ENCODE results near the gene RXRB.

DNA sequence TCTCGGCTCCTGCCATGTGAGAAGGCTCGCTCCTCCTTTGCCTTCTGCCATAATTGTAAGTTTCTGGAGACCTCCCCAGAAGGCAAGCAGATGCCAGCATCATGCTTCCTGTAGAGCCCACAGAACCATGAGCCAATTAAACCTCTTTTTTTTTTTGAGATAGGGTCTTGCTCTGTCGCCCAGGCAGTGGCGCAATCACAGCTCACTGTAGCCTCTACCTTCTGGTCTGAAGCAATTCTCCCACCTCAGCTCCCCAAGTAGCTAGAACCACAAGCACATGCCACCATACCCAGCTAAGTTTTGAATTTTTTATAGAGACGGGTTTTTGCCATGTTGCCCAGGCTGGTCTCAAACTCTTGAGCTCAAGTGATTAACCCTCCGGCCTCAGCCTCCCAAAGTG, 36.4 kb upstream of the RXRB start:
- TF ChIP-seq, protein P1, sequence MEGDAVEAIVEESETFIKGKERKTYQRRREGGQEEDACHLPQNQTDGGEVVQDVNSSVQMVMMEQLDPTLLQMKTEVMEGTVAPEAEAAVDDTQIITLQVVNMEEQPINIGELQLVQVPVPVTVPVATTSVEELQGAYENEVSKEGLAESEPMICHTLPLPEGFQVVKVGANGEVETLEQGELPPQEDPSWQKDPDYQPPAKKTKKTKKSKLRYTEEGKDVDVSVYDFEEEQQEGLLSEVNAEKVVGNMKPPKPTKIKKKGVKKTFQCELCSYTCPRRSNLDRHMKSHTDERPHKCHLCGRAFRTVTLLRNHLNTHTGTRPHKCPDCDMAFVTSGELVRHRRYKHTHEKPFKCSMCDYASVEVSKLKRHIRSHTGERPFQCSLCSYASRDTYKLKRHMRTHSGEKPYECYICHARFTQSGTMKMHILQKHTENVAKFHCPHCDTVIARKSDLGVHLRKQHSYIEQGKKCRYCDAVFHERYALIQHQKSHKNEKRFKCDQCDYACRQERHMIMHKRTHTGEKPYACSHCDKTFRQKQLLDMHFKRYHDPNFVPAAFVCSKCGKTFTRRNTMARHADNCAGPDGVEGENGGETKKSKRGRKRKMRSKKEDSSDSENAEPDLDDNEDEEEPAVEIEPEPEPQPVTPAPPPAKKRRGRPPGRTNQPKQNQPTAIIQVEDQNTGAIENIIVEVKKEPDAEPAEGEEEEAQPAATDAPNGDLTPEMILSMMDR (IDR thresholded peaks at IDR 0.05), result no peak
- no peak for TF ChIP-seq POLR2A (IDR thresholded peaks at IDR 0.05)

Data from uterus (tissue), 2 donors.